NCI-H446 treated with DMSO at 0.1 percent for 48 hours (cell line): ENCODE measurements around the gene TMEM254.
"Not testable (repeated sequence)": the region's sequence is repeated elsewhere in the genome, so short reads cannot be mapped to it uniquely, and the experiment has no call there.

Experiments used
- DNase-seq: peaks from one replicate; lab custom pipeline; 2025; lab: John Stamatoyannopoulos, UW

The TMEM254 gene

GRCh38 chr10:80077869-80078447 lies 507 bp upstream of the TMEM254 start:
- DNase-seq, result no peak

DNA sequence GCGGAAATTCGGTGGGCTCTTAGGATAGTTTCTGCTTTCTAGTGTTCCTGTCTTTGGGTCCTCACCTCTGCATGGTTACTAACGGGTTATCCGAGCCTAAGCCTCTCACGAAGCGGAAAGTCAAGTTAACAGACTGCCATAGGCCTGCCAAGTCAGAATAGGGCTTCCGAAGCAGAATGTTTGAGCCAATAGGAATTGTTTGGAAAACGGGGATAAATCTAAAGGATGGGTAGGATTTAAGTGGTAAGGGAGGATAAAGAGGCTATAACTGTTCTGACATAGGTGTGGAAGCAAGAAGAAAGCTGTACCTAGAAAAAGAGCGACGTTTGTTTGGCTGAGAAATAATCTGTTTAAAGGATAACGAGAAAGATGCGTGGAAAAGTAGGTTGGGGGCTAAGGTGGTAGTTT lies 851 bp downstream of the TMEM254 start:
- DNase-seq, result no peak

- DNase-seq, result no peak
Measured at GRCh38 chr10:80081026-80081425, 2.6 kb downstream of the TMEM254 start.

DNA sequence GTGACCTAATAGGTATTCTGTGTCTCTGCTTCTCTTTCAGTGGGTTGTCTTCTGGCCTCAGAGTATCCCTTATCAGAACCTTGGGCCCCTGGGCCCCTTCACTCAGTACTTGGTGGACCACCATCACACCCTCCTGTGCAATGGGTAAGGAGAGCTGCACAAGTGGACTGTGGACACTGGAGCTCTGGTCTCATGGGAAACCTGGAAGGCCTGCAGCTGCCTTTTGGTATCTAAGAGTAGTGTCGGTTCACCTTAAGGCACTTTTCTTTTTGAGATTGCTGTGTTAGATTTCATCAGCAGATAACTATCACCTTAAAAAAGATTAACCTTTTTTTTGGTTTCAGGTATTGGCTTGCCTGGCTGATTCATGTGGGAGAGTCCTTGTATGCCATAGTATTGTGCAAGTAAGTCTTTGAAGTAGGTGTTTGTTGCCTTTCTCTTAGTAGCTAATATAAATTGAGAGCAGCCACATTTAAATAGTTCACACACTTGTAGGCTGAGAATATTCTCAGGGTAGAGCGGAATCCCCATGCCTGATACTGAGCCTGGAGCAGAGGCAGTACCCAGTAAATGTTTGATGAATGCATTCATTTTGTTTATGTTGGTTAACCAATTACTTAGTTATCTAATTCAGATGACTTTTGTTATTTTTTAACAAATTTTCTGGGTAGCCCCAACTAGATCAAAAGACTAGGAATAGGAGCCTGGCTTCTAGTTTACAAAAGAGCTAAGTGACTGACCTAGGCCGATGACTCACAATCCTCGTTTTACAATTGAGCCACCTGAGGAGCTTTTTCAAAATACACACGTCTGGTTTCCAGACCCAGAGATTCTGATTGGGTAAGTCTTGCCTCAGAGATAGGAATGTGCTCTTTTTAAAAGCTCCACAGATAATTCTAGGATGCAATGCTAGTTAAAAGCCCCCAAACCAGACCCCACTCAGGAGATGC lies 3.6 kb downstream of the TMEM254 start:
- no peak for DNase-seq

- no peak for DNase-seq
Measured at GRCh38 chr10:80090121-80090520, 11.7 kb downstream of the TMEM254 start.

- DNase-seq, result no peak
Measured at GRCh38 chr10:80094231-80094630, 15.8 kb downstream of the TMEM254 start.

GRCh38 chr10:80098272-80098671 lies 19.8 kb downstream of the TMEM254 start:
- DNase-seq, result not testable (repeated sequence)

- DNase-seq, result not testable (repeated sequence)
Measured at GRCh38 chr10:80099295-80099694, 20.8 kb downstream of the TMEM254 start.

DNA sequence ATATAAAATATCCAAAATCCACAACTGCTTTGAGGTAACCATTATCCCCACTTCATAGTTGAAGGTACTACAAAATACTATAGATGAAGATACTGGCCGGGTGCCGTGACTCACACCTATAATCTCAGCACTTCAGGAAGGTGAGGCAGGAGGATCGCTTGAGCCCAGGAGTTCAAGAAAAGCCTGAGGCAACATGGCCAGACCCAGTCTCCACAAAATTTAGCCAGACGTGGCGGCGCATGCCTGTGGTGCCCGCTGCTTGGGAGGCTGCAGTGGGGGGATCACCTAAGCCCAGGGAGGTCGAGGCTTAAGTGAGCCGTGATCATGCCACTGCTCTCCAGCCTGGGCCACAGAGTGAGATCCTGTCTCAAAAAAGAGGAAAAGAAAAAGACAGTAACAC lies 21.7 kb downstream of the TMEM254 start:
- DNase-seq, result no peak

GRCh38 chr10:80100861-80101695 lies 22.6 kb downstream of the TMEM254 start:
- peak; percentile 1 for DNase-seq

- no peak for DNase-seq
Measured at GRCh38 chr10:80104066-80104926, 25.8 kb downstream of the TMEM254 start.

DNA sequence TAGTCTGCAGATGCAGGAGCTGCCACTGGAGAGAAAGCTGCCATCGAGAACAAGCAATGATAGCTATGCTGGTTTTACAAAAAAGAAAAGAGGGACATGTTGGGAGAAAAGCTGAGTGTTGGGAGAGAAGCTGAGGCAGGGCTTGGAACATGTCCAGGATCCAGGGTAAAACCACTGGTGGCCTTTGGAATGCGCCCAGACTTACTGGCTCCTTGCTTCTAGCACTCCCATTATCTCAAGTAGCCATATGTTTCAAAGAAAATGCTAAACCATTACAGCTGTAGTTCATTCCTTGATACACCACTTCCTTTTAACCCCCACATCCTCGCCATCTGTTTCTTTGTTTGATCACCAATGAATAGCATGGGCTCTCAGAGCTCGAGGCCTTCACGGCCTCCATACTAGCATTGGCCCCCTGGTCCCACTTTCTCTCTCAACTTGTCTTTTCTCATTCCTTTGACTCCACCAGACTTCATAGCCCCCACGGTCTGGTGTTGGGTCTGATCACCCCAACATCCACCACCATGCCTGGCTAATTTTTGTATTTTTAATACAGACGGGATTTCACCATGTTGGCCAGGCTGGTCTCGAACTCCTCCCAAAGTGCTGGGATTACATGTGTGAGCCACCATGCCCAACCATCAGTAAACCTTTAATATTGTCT lies 30.2 kb downstream of the TMEM254 start:
- peak; percentile 80 for DNase-seq

DNA sequence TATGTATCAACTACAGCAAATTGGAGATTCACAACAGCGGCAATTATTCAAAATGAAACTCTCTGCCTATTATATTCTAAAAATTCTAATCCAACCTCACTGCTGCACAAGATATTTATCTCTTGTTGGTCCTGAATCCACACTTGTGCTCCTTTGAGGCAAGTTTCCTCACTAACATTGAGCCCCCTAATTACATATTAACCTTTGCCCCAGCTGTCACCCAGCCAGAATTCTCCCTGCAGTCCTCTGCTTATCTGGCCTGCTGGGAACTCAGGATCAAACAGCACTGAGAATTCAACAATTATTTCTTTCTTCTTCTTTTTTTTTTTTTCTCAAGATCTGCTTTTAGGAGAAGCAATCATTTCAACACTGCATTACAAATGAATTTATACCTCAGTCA lies 32.5 kb downstream of the TMEM254 start:
- DNase-seq, result no peak

DNA sequence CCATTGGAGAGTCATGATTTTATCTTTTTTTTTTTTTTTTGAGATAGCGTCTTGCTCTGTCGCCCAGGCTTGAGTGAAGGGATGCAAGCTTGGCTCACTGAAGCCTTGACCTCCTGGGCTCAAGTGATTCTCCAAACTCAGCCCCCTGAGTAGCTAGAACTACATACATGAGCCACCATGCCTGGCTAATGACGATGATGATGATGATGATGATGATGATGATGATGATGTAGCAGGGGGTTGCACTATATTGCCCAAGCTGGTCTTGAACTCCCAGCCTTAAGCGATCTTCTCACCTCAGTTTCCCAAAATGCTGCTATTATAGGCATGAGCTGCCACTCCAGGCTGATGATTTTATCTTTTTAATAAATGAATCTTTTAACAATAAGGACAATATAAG lies 40.2 kb downstream of the TMEM254 start:
- no peak for DNase-seq

DNA sequence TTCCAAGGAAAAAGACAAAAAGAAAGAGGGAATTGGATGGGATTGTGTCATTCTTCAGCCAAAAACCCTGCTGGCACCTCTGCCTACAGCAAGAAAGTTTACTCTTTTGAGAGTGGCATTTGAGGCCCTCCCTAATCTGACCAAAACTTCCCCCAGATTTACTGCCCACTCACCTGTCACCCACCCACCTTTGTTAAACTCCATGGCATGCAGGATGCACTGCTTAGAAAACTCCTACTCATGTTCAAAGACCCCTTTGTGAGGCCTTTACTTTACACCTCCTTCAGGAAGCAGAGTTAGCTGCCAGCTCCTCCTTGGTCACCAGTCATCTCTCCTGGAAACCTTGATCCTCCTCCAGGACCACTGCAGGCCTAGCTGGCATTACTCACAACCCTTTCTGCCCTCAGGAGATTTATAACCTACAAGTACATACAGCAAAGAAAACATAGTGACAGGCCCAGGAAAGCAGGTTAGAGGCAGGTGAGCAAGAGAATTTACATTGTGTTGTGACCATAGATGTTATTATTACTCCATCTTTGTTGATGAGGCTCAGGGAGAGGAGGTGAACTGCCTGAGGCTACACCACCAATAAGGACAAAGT lies 43.7 kb downstream of the TMEM254 start:
- no peak for DNase-seq

DNA sequence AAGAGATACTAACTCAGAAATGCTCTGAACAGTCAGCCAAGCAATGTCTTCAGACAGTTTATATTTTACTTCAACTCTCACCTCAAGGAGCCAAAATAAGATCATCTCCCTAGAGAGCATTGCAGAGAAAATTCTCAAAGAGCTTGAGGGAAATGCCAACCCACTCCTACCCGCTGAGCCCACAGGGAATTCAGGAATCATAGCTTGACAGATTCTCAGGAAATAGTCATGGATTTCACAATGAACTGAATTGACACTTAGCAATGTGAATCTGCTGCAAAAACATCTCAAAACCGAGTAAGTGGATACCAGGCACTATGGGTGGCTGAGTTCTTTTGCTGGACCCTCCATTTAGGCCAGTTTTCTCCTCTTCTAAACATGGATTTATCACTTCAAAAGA lies 44.3 kb downstream of the TMEM254 start:
- no peak for DNase-seq

DNA sequence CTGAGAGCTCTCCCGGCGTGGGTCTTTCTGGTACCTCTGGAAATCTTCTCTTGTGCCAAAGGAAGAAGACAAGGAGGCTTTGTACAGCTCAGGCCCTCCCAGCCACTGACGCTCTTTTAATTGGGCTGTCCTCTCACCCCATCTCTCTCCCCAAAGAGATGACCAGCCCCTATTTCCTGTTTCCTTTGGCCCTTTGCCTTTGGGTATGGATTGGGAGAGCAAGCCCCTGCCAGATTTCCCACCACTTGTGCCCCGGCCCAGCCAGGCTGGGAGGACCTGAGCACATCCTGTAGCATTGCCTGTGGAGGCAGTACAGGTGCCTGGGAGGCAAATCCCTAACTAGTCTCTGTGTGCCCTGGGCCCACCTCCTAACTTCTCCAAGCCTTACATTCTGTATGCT lies 48.4 kb downstream of the TMEM254 start:
- no peak for DNase-seq

DNA sequence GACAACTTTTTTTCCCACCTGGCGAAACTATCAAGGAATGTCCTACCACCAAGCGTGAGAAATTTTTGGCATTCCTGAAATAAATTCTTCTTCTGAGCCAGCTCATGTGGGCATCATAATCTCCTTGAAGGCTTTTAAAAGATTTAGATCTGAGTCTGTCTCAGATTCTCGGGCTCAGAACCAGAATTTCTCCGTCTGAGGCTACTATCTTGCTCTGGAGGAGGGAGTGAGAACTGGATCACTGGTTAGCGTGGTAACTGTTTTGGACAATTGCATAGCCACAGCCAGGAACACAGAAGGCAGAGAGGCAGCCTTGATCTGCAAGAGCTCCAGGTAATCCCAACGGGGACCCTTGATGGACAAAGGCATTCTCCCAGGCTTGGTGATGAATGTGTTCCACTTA lies 53.0 kb downstream of the TMEM254 start:
- DNase-seq, result no peak

DNA sequence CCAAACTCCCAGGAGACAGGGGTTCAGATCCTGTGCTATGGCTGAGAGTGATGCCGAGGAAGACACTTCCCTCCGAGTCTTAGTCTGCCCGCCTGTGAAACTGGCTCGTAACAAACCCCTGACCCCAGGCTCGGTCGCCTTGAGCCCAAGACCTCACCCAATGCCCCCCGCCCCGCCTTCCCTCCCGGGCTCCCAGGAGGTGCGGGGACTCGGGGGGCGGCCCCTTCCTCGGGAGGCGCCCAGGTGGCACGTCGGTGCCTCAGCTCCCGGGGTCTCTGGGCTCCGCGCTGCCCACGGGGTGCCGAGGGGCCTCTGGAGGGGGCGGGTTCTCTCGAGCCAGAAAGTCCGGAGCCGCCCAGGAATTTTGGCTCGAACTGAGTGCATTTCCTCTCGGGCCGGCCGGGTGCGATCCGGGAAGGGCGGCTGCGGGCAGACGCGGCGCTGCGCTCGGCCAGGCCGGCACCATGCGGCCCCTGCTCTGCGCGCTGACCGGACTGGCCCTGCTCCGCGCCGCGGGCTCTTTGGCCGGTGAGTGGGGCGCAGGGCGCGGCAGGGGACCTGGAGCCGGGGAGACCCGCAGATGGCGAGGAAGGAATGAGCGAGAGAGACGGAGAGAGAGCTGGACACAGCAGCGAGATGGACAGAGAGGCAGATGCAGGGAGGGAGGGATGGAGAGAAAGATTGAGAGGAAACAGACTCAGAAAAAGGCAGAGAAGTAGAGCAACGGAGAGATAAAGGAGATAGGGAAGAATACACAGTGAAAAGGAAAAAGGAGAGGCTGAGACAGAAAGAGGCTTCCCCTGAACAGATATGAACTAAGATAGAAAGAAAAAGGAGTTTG lies 54.1 kb downstream of the TMEM254 start, which contains the start of gene PLAC9:
Gene PLAC9 (plus strand): TSS at position 432 of the 841 bp plus-strand sequence. CDS start 33 bp downstream, at position 465.
- DNase-seq, result no peak

DNA sequence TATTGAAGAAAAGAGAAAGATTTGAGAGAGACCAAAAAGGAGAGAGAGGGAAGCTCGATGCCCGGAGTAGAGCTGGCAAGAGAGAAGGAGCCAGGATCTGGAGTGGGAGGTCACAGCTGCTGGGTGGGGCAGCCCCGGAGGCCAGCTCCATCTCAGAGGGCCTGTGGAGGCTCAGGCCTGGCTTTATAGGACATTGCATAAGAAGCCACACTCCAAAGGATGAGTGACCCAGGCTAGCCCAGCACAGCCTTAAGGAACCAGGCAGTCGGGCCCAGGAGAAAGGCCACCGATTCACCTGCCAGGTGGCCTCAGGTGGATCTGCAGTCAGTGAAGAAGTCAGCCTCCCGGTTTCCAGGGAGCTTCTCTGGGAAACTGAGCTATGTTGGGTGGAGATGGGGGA lies 54.7 kb downstream of the TMEM254 start:
- no peak for DNase-seq
